ENCODE measurements around the gene TMEM87B.

Gene TMEM87B

GRCh38 chr2:112153501-112153900, 98.4 kb downstream of the TMEM87B start:
- DNase-seq, result no peak

- no peak for DNase-seq
These were observed 99.4 kb downstream of the TMEM87B start for GRCh38 chr2:112154246-112155117.

- DNase-seq, result no peak
These were observed 100.5 kb downstream of the TMEM87B start for GRCh38 chr2:112155331-112156151.

- DNase-seq, result no peak
These were observed 101.3 kb downstream of the TMEM87B start for GRCh38 chr2:112156152-112156986.

- DNase-seq, result no peak
These were observed 102.4 kb downstream of the TMEM87B start for GRCh38 chr2:112157472-112157871.

- DNase-seq, result no peak
These were observed 104.4 kb downstream of the TMEM87B start for GRCh38 chr2:112159454-112159921.

- no peak for DNase-seq
These were observed 105.5 kb downstream of the TMEM87B start for GRCh38 chr2:112160283-112161250.

- no peak for DNase-seq
These were observed 106.5 kb downstream of the TMEM87B start for GRCh38 chr2:112161431-112162145.

- DNase-seq, result no peak
These were observed 107.3 kb downstream of the TMEM87B start for GRCh38 chr2:112162341-112162740.

- DNase-seq, result no peak
These were observed 107.9 kb downstream of the TMEM87B start for GRCh38 chr2:112162956-112163355.

- DNase-seq, result no peak
These were observed 108.5 kb downstream of the TMEM87B start for GRCh38 chr2:112163541-112163981.

- no peak for DNase-seq
These were observed 109.8 kb downstream of the TMEM87B start for GRCh38 chr2:112164876-112165275.

- DNase-seq, result no peak
These were observed 110.2 kb downstream of the TMEM87B start for GRCh38 chr2:112165296-112165695.

- no peak for DNase-seq
These were observed 111.9 kb downstream of the TMEM87B start for GRCh38 chr2:112166806-112167499.

- no peak for DNase-seq
These were observed 113.5 kb downstream of the TMEM87B start for GRCh38 chr2:112168422-112169124.

Data from cerebellar nuclear complex (tissue), 1 donor.